Body of pancreas (tissue), 4 donors: ENCODE data around the gene ZNF318. TPM values are rescaled to one million over a fixed set of nuclear protein-coding genes. Genes with fewer than 3 reads are reported as not detected.
A peak's percentile ranks its signal among the peaks of the same experiment; 100 is the strongest.

Experiments
- ATAC-seq: fragments of 150-250 bp; one replicate; pipeline ENCODE4 v1.9.1; 2016
- DNase-seq, 4 donors: peaks; one replicate each; pipeline ENCODE4 v3.0.0-alpha.2; 2019
- H3K27ac ChIP-seq, 4 donors: fragments of 200-600 bp; sonication (generic); 1 replicate in 3 of 4; 2 replicates in 1 of 4; pipeline versions ENCODE4 v1.5.1 to v1.6.1; 2016 to 2019; ENCODE audit warnings: mild to moderate bottlenecking in 1 of 4, mixed read lengths in 1 of 4, moderate library complexity in 1 of 4
- H3K27me3 ChIP-seq, 2 donors: fragments of 200-600 bp; sonication (generic); one replicate each; pipeline ENCODE4 v1.6.0; 2016; ENCODE audit warnings: mild to moderate bottlenecking in 1 of 2
- H3K36me3 ChIP-seq, 2 donors: fragments of 200-600 bp; sonication (generic); replicated peaks in 1 of 2; 2 replicates each; pipeline ENCODE4 v1.5.1; 2016; ENCODE audit warnings: low read depth in 2 of 2; ENCODE audit not compliant: insufficient read depth in 1 of 2
- H3K4me1 ChIP-seq: fragments of 200-600 bp; sonication (generic); one replicate; pipeline ENCODE4 v1.6.0; 2016
- H3K4me3 ChIP-seq, 2 donors: fragments of 200-600 bp; sonication (generic); 1 replicate in 1 of 2; 2 replicates in 1 of 2; pipeline ENCODE4 v1.5.1; 2016 to 2019
- H3K9me3 ChIP-seq, 3 donors: fragments of 200-600 bp; sonication (generic); 1 replicate in 2 of 3; 2 replicates in 1 of 3; pipeline ENCODE4 v1.5.1; 2016
- CTCF ChIP-seq, 7 experiments: fragments of 450-650 bp in 4 of 7; fragments of 200-600 bp in 3 of 7; sonication (generic) in 3 of 7; IDR thresholded peaks; one replicate each; pipeline ENCODE4 v1.5.1; 2016 to 2019; ENCODE audit warnings: antibody characterized with exemption in 7 of 7
- POLR2A ChIP-seq, 3 donors: fragments of 450-650 bp; IDR thresholded peaks; one replicate each; pipeline ENCODE4 v1.6.1; 2016; ENCODE audit warnings: antibody characterized with exemption in 3 of 3, mild to moderate bottlenecking in 2 of 3
- WGBS, 2 donors: methylation state at CpG; one replicate each; pipeline ENCODE4 v1.1.5; 2017; 5-methylcytosine and 5-hydroxymethylcytosine counted together
- intact Hi-C: fragments of 100-400 bp; cut with DNase I; formaldehyde crosslinking; loops from one replicate; pipeline ENCODE4 v1.15.1; 2023
- total RNA-seq, 2 donors: library from RNA; depleted of rRNA; stranded (reverse); fragments of >200 nt; gene quantifications; one replicate each; pipeline ENCODE4 v1.1.0, GENCODE V29; 2016

The ZNF318 gene
- total RNA-seq, 2 donors from 2014 or later, result 14.0 to 14.5 TPM

GRCh38 chr6:43308101-43308989 lies 61.1 kb downstream of the ZNF318 start, which contains the start of gene CRIP3:
Gene CRIP3, minus strand, starts transcription at chr6:43308826. Its CDS starts 34 bp downstream, at chr6:43308792.
- H3K4me1 ChIP-seq, result peaks cover 14% of the 10 kb centered on the region
- WGBS, 2 donors, result 7% methylated on average over 11 to 39 of the region's 39 CpGs
- no peaks in the 10 kb centered on the region for H3K9me3 ChIP-seq
- TF ChIP-seq POLR2A (IDR thresholded peaks at IDR 0.05), result peak in 1 of 3 donors; percentile 12
- TF ChIP-seq CTCF (IDR thresholded peaks at IDR 0.05), result peak in 6 of 7 experiments; percentile 24 to 54 (median 47)
- peak within 1 kb of the TSS in 2 of 4 donors; percentile 24 to 30 for H3K27ac ChIP-seq
- ATAC-seq (peak; percentile 71), DNase-seq (peak; percentile 30 to 58 (median 54))
- no peak within 1 kb of the TSS for H3K4me3 ChIP-seq
- intact Hi-C loops, result no loop called here
- no peaks in the 10 kb centered on the region for H3K36me3 ChIP-seq
- no peaks in the 10 kb centered on the region for H3K27me3 ChIP-seq

- Histone ChIP-seq H3K4me1 (peaks cover 14% of the 10 kb centered on the region), H3K36me3 (no peaks in the 10 kb centered on the region), H3K27me3 (no peaks in the 10 kb centered on the region), H3K4me3 (no peak overlapping the region), H3K9me3 (no peaks in the 10 kb centered on the region), H3K27ac (peak overlapping the region in 1 of 4 donors; percentile 24)
- WGBS, 2 donors, result 84 to 88% methylated on average over 4 to 5 of the region's 5 CpGs
- no peak for ATAC-seq
- intact Hi-C loops, result no loop called here
- TF ChIP-seq CTCF (IDR thresholded peaks at IDR 0.05), result no peak
- no peak for TF ChIP-seq POLR2A (IDR thresholded peaks at IDR 0.05)
- no peak for DNase-seq
Observed at GRCh38 chr6:43307451-43308100, 61.9 kb downstream of the ZNF318 start.

GRCh38 chr6:43306086-43306485 lies 63.4 kb downstream of the ZNF318 start:
- Histone ChIP-seq H3K27me3 (no peaks in the 10 kb centered on the region), H3K4me1 (peaks cover 14% of the 10 kb centered on the region), H3K27ac (no peak overlapping the region), H3K36me3 (no peaks in the 10 kb centered on the region), H3K4me3 (no peak overlapping the region), H3K9me3 (no peaks in the 10 kb centered on the region)
- intact Hi-C loops, result no loop called here
- DNase-seq, result no peak
- no peak for ATAC-seq
- 84 to 92% methylated on average over 5 to 7 of the region's 7 CpGs for WGBS, 2 donors
- TF ChIP-seq POLR2A (IDR thresholded peaks at IDR 0.05) (no peak), CTCF (IDR thresholded peaks at IDR 0.05) (no peak)

GRCh38 chr6:43304882-43305281 lies 64.6 kb downstream of the ZNF318 start:
- Histone ChIP-seq H3K9me3 (no peaks in the 10 kb centered on the region), H3K27me3 (no peaks in the 10 kb centered on the region), H3K27ac (no peak overlapping the region), H3K4me3 (no peak overlapping the region), H3K36me3 (no peaks in the 10 kb centered on the region), H3K4me1 (peaks cover 14% of the 10 kb centered on the region)
- TF ChIP-seq CTCF (IDR thresholded peaks at IDR 0.05) (no peak), POLR2A (IDR thresholded peaks at IDR 0.05) (no peak)
- DNase-seq, result no peak
- intact Hi-C loops, result no loop called here
- WGBS, 2 donors, result 67 to 100% methylated on average over 1 to 2 of the region's 2 CpGs
- ATAC-seq, result no peak
